Stimulated activated CD4-positive, alpha-beta T cell treated with anti-CD3 and anti-CD28 coated beads, TNF-alpha, amount 100 ng/mL, for 4 hours (primary cell): ENCODE measurements around the gene PRRC2B.
"Not testable (repeated sequence)": the region's sequence is repeated elsewhere in the genome, so short reads cannot be mapped to it uniquely, and the experiment has no call there.

Experiments used
- DNase-seq, 3 experiments: peaks; one replicate each; pipeline ENCODE4 v3.0.0-alpha.2; 2020; ENCODE audit warnings: low read depth in 3 of 3

Gene PRRC2B

GRCh38 chr9:131539223-131539923, 145.5 kb downstream of the PRRC2B start:
- DNase-seq = no peak

- DNase-seq = no peak
Measured at GRCh38 chr9:131543141-131543540, 149.3 kb downstream of the PRRC2B start.

- no peak for DNase-seq
Measured at GRCh38 chr9:131545003-131545785, 151.3 kb downstream of the PRRC2B start, which contains the start of gene PRRT1B. Gene PRRT1B, plus strand, starts transcription at chr9:131545523. Its CDS starts 93 bp downstream, at chr9:131545616.

GRCh38 chr9:131545786-131546335, 152.0 kb downstream of the PRRC2B start:
- DNase-seq = no peak

- no peak for DNase-seq
Measured at GRCh38 chr9:131546336-131547084, 152.6 kb downstream of the PRRC2B start.

- not testable (repeated sequence) for DNase-seq
Measured at GRCh38 chr9:131549186-131549585, 155.3 kb downstream of the PRRC2B start.
